Effector CD8-positive, alpha-beta T cell (primary cell): ENCODE results near the gene PON2.
"Not testable (repeated sequence)": the region's sequence is repeated elsewhere in the genome, so short reads cannot be mapped to it uniquely, and the experiment has no call there.

Experiments
- DNase-seq: peaks from one replicate; lab custom pipeline; 2025; lab: John Stamatoyannopoulos, UW

The PON2 gene

DNA sequence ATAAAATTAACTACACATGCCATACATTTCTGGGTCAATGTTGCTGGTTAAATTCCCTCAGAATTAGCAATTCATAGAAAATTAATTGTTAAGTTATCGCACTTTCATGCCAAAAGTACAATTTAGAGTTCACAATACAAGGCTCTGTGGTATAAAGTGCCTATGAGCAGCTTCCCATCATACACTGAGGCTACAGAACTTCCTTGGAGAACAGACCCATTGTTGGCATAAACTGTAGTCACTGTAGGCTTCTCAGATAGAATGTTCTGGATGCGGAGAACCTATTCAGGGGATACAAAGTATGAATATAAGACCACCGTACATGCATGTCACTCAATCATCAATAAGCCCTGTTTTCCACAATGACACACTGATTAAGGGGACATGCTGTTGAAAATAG, 29.6 kb downstream of the PON2 start:
- no peak for DNase-seq

DNA sequence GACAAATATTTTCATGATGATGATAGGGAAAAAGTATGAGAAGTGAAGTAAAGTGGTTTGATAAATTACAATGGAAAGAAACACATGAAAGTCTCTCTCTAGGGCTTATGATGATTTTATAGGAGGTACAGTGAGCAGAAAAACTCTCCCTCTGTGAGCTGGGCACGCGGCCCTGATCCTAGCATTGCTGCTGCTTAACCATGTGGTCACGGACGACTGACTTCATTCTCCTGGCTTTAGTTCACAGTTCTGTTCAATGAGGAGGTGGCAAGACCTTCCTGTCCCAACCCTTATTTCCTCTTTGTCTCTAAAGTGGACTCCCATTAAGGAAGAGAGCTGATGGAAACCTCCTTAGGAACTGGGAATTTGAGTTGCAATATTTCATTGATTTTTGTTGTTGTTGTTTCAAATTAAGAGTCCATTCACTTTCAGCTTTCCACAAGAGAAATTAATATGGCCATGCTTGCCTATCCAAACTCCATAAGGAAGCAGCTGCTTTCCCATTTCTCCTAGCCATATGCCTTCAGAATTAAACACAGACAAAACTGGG, 30.4 kb downstream of the PON2 start:
- no peak for DNase-seq

DNA sequence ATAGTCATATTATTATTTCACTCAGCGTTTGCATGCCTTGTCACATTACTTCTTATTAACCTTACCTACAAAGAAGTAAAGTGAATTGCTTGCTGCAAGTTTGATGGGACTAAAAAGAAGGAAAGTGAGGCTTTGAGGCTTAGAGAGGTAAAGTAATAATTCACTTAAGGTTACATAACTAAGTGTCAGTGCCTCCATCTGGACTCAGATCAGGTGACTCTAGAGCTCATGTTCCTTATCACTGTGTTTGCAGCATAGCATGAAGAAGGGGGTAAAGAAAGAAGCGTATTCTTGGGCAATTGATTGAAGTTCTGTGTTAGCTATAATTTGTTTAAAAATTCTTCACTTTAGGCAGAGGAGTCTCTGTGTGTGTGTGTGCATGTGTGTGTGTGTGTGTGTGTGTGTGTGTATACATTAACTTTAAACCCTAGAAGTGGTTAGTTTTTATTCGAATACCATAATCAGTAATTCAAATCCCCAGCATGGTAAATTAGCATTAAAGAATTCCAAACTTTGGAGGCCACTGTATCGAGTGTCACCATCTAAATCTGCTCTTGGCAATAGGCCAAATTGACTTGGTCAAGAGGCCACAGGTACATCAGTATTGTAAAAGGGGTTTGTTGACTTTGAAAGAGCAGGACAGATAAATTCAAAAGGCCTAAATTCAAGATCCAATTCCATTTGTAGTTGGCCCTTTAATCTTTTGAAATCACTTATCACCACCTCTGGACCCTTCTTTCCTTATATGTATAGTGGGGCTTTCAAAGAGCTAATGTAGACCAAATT, 36.5 kb downstream of the PON2 start:
- DNase-seq: no peak

DNA sequence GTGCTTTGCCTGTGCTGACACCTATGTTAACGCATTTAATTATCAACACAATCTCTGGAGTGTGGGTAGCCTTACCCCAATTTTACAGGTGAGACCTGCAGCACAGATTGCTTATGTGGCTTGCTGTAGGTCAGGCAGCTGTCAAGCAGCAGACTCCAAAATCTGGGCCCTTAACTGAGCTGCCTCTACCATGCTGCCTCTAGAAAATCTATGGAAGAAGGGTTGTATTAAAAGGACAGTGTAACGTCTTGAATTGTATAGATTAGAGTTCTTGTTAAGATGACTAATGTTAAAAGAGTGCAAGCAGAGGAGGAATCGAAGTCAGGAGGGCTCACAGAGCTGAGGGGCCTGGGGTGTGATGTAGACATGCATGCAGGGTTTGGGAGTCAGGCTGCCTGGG, 37.4 kb downstream of the PON2 start:
- no peak for DNase-seq

DNA sequence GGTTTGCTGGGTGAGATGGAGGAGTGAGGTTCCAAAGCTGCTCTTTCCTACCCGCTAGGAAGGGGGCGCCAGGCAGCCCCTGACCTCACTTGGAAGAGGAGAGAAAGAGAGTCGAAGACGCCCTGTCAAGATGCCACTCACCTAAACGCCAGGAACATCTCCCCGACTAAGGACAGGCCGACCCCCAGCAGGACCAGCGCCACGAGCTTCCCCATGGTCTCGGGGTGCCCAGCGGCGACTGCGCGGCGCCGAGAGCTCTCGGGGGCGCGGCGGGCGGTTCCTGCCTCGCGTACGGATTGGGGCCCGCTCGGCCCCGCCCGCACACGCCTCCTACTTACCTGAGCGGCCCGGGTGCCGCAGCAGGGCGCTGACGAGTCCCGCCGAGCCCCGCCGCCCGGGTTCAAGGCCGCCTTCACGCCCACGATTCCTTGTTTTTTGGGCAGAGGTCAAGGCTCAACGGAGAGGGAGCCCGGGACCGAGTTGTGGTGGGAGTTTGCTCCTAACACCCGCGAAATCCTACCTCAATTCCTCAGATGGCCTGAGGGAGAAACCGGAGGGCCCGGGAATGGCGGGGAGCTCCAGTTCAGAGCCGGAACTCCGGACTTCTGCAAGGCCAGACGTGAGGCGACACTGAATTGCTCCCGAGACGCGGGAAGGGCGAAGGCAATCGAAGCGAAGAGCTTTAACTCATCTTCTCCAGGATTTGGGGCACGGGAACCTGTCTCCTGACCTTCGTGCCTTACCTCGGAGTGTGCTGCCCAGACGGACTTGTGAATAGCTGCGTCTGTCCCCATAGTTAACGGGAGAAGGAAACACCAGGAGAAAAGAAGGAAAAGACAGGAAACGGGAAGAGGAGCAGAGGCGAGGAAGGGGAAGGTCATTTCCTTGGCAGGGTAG, 38.4 kb downstream of the PON2 start, which contains the start of gene PON3:
PON3 (minus strand) TSS at position 240 of the 897 bp plus-strand sequence; CDS start at position 215, 25 bp downstream.
- no peak for DNase-seq

DNA sequence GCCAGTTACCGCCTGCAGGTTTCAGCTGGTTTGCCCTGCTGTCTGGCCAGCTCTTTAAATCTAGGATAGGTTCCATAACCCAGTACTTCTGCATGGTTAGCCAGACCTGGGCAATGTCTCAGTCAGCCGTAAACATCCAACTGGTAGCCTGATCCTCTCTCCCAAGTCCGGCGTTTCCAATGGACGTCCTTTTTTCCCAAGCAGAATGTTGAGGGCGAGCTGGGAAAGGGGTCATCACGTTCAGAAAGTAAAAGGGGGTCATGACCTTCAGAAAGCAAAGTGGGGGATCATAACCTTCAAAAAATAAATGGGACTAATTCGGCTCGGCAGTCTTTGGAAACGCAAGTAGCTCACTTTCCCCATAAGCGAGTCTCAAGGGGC, 39.1 kb downstream of the PON2 start:
- no peak for DNase-seq

DNA sequence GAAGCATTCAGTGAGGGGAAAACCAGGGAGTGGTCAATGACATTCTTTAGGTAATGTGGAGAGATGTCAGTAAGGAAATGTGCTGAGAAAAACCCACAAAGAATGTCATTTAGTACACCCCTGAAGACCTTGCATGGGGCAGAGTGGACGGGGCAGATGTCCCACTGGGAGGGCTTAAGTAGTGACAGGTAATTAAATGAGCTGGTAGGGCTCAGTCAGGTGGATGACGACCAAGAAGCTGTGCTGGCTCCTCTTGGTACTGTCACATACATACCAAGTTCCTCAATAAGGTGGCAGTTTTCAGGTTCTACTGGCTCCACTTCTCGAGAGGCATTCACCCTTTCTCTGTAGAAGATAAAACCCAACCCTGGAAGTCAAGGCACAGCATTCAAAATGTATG, 40.5 kb downstream of the PON2 start:
- no peak for DNase-seq

DNA sequence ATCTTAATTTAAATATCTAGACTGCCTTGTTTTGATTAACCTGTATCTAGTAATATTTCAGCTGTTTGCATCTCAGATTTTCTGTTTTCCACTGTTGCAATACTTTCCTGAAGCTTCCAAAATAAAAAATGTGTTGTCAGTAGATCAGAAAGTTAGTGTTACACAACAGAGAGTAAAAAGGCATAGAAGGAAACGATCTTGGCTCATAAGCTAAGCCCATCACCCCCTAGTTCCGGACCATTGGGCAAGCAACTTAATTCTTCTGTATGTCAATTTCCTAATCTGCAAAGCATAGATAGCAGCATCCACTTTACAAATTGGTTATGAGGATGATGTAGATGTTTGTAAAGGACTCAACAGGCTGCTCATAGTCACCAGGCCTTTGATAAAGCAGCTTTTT, 43.1 kb downstream of the PON2 start:
- DNase-seq: no peak

DNA sequence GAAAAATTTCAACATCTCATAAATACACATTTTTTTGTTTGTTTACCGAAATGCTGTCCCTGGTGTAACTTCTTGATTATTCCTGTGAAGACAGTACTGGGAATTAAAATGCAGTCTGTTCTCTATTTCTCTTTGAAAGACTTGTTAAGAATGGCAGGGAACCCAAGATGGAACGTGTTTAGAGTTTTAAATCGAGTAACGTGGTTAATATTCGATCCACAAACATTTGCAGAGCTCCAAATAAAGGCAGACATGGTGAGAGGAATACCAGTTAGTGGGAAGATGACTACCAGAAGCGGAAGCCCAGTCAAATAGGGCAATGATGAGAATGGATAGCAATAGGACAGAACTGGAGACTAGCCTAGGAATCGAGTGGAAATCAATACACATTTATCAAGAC, 45.3 kb downstream of the PON2 start:
- DNase-seq: no peak

DNA sequence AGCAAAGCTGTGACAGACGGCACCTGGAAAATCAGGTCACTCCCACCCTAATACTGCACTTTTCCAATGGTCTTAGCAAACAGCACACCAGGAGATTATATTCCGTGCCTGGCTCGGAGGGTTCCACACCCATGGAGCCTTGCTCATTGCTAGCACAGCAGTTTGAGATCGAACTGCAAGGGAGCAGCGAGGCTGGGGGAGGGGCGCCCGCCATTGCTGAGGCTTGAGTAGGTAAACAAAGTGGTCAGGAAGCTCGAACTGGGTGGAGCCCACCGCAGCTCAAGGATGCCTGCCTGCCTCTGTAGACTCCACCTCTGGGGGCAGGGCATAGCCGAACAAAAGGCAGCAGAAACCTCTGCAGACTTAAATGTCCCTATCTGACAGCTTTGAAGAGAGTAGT, 55.4 kb downstream of the PON2 start:
- DNase-seq: not testable (repeated sequence)

DNA sequence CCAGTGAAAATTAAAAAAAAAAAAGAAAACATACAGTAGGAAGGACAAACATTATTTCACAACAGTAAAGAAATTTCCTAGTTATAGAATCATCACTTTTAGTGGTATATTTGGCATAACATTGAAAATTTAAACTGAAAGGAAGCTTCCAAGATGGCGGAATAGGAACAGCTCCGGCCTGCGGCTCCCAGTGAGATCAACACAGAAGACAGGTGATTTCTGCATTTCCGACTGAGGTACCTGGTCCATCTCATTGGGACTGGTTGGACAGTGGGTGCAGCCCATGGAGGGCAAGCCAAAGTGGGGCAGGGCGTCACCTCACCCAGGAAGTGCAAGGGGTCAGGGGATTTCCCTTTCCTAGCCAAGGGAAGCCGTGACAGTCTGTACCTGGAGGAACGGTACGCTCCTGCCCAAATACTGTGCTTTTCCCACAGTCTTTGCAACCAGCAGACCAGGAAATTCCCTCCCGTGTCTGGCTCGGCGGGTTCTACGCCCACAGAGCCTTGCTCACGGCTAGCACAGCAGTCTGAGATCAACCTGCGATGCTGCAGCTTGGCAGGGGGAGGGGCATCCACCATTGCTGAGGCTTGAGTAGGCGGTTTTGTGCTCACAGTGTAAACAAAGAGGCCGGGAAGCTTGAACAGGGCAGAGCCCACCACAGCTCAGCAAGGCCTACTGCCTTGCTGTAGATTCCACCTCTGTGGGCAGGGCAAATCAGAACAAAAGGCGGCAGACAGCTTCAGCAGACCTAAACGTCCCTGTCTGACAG, 58.0 kb downstream of the PON2 start:
- DNase-seq: no peak

DNA sequence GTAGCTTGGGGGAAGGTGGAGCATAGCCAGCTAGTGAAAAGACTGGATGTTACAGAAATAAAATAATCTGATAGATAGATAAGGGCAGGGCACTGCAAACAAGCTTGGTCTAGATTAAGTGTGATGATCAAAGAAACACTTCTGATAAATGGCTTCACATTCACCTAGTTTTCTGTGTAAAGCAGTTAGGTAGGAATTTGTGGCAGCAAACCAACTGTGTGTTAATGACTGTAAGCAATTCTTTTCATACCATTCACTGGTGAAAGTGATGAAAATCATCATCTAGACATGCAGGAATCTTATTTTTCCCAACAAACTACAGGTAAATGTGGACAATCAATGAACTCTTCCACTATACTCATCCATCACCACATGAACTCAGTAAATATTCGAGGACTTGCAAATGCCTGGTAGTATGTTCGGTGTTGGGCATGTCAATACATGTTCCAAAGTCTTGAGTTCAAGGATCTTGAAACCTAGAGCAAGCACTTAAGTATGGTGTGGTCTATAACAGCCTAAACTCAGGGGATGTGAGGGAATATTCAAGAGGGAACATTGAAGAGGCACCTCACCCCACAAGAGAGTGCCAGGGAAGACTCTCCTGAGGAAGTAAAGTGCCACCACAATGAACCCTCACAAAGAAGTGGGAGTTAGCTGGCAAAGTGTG, 59.1 kb downstream of the PON2 start:
- no peak for DNase-seq

DNA sequence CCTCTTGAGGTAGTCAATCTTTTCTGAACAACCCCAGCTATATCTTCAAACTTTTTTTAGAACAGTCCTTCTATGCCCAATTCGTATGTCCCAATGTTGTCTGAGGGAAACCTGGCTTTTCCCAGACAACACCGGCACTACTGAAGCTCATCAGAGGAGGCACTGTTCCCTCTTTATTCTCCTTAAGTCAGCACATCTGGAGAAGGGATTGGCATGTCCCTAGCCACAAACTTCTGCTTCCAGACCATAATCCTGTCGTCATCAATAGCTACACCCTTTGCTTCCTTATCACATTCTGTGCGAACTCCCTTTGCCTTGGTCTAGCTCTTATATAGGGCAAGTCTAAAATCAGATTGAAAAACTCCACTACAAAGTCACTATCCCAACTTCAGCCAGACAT, 61.5 kb downstream of the PON2 start:
- DNase-seq: no peak

DNA sequence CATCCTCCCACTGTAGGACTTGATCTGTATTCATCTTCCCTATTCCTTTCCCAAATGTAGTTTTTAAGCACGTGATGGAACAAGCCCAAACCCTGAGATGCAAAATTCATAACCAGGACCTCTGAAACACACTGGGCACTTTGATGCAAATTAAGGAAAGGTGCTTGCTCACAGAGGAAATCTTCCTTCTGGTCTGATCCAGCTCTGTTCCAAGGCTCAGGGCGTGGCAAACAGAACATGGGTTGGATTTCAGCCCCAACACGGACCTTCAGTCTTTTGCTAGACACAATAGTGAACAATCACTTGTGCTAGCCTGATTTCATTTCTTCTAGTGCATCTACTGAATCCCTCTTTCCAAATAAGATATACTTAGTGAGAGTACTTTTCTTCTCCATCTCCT, 66.6 kb downstream of the PON2 start:
- no peak for DNase-seq

DNA sequence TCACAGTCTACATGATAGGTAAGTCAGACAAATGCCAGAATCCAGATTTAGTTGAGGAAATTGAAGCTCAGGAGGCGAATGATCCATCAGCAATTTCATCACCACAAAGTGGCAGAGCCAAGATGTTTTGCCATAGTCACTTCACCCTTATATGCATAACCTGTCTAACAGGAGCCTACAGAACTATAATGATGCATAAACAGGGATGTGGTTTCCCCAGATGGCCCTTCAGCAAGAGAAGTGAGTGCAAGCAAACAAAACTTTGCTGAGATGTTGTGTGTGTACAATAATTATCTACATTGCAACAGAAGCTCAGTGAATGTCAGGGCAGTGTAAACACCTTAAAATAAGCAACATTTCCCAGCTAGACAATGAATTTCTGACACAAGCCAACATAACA, 67.2 kb downstream of the PON2 start:
- no peak for DNase-seq

DNA sequence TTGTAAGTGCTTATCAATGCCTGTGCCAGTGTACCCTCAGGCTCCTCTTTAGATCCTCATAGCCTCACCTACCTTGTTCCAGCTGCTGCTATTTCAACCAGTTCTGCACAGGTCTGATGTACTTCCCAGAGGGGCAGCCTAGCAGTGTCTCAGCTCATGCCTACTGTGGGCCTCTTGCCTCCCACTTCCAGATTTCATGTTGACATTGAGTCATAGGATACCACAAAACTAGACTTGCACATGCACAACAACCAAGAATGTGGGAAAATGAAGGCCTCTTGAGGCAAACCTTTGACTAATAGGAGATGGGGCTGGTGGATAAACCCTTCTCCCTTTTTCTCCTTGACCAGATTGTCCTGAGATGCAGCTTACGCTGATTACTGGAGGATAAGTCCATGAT, 69.7 kb downstream of the PON2 start:
- no peak for DNase-seq

DNA sequence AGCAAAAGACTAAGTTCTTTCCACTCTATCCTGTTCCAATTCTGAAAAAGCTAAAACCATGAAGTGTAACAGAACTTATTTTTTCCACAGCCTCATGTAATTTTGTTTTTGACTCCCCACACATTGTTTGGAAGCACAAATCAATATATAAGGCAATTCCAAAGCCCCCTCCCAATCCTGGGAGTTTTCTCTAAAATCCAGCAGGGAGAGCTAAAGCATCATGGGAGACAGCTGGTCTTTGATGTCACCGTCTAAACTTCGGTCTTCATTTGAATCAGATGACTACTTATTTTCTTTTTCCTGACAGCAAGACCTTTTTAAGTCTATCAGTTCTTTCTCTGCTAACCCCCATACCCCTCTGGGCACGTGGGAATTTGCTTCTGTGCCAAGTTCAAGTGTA, 77.2 kb downstream of the PON2 start:
- no peak for DNase-seq
